Retina (tissue), 1 donor: ENCODE data around the gene INTS2.
A peak's percentile ranks its signal among the peaks of the same experiment; 100 is the strongest.
"Not testable (repeated sequence)": the region's sequence is repeated elsewhere in the genome, so short reads cannot be mapped to it uniquely, and the experiment has no call there.

Experiments
- DNase-seq: peaks from one replicate; pipeline ENCODE4 v3.0.0-alpha.2; 2016

The INTS2 gene

GRCh38 chr17:61927208-61928100 lies at the start of gene INTS2:
TSS of gene INTS2 (minus strand) at chr17:61927982. CDS start at chr17:61926644, 1,338 bp downstream.
- DNase-seq = peak; percentile 95

DNA sequence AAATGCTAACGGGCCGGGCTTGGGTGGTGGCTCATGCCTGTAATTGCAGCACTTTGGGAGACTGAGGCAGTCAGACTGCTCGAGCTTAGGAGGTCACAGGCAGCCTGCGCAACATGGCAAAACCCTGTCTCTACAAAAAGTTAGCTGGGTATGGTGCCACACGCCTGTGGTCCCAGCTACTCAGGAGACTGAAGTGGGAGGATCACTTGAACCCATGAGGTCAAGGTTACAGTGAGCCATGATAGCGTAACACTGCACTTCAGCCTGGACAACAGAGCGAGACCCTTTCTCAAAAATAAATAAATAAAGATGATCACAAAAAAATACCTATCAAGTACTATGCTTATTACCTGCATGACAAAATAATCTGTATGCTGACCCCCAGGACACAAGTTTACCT lies 46.3 kb upstream of the INTS2 start:
- no peak for DNase-seq

- no peak for DNase-seq
Observed at GRCh38 chr17:61972311-61972710, 44.5 kb upstream of the INTS2 start.

DNA sequence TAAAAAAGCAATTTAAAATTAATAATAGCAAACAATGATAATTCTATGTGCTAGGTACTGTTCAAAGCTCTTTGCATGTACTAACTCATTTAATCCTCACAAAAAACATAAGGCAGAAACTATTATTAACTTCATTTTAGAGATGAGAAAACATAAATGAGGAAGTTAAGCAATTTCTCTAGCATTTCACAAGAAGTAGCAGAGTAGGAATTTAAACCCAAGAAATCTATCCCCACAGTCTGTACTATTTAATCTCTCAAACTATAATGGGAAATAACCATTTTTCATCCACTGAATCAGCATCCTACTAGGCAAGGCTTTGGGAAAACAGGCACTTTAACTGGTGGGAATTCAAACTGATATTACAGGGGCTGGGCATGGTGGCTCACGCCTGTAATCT lies 42.2 kb upstream of the INTS2 start:
- DNase-seq = no peak

GRCh38 chr17:61968757-61969156 lies 41.0 kb upstream of the INTS2 start:
- no peak for DNase-seq

DNA sequence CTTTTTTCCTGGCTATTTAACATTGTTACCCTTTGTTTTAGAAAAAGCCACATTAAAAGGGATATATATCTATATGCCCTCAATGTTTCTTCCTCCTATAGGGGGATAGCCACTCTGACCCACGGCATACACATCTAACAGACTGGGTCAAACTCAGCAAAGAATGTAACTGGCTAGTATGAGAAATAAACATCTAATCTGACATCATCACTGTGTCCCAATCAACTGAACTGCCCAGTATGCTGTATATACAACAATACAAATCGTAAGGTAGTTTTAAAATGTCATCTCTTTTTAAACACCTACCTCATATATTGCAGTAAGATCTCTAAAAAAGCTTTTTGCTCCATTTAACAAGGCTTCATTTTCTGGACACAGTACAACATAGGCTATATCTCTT lies 39.9 kb upstream of the INTS2 start:
- DNase-seq = no peak

- no peak for DNase-seq
Observed at GRCh38 chr17:61966191-61966590, 38.4 kb upstream of the INTS2 start.

DNA sequence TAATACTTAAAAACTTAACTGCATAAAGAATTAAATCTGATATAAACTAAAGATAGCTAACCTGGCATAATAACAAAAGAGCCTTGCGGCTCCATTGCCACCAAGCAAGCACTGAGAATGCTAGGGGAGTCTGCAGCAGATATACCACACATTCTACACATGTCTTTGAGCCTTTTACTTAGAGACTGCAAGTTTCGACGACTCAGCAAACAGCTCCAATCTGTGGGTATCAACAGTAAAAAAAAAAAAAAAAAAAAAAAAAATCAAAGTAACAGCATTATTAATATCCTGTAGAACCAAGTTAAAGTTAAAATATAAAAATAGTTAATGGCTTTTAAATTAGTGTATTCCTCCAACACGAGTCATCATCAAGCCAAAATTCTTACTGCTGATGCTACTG lies 27.8 kb upstream of the INTS2 start:
- DNase-seq = no peak

DNA sequence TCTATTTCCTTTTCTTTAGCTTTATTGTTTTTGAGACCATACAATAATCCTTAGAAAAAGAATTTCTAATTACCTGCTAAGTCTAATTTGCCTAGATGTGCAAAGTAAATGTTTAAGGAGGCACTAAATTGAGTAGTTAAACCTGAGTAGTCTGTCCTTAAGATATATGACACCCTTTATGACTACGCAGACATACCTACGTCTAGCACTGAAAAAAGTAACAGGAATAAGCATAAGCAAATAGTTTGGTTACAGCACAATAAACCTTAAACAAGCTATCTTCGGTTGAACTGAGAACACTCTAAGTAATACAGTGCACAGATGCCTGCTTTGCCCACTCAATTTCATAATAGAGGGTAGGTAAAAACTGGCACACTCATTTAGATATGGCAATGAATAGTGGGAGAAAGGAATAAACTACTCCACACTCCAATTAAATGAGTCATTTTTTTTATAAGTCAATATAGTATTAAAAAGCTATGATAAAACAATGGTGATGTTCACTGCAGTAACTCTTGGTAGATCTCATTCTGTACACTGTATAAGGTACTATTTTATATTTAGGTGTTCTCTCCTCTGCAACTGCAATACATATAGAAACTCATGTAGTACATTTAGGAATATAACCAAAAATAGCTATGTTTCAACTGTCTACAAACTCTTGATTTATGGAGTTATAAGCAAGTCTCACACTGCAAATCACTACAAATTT lies 19.7 kb upstream of the INTS2 start:
- DNase-seq = no peak

DNA sequence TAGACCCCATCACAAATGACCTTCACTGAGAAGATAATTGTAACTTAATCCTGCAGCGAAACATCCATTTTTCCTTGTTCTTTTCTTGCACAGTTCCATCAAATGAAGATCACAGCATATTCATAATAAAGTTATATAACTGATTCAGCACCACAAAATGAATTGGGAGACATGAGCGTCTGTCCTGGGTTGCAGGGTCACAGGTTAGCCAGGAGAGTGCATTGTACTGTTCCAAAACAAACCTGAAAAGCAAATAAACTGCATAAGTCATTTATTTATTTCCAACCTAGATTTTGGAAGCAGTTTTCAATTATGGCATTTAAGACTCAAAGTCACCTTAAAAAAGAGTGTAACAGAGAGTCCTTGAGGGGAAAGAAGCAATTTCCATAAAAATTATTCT lies 18.6 kb upstream of the INTS2 start:
- no peak for DNase-seq

- no peak for DNase-seq
Observed at GRCh38 chr17:61943117-61943516, 15.3 kb upstream of the INTS2 start.

DNA sequence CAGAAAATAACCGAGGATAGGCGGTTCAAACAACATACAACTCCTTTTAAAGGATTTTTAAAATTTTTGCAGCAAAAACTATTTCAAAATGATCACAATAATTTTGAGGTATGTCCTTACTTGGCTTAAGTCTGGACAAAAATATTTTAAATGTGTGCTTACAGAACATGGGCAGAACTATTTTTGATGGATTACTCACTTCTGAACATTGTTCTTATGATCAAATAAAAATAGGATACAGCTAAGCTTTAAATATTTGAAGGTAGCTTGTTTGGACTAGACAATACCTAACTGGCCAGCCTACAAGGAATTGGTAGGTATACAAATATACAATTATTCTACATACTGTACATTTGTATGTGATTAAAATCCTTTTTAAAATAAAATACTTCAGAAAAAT lies 14.3 kb upstream of the INTS2 start:
- no peak for DNase-seq

DNA sequence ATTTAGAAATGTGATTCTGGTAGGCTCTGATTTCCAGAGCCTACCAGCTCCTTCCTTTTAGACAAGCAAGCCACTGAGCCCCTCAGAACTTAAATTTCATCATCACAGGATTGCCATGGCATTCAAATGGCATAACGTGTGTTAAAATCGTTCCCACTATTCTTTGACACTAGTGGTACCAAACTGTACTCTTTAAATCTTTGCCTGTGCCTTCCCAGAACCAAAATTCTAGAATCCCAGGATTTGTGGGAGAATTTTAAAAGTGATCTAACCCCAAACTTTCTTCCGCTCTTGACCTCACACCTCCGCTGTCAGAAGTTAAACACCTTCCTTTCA lies 287 bp upstream of the INTS2 start:
- no peak for DNase-seq

DNA sequence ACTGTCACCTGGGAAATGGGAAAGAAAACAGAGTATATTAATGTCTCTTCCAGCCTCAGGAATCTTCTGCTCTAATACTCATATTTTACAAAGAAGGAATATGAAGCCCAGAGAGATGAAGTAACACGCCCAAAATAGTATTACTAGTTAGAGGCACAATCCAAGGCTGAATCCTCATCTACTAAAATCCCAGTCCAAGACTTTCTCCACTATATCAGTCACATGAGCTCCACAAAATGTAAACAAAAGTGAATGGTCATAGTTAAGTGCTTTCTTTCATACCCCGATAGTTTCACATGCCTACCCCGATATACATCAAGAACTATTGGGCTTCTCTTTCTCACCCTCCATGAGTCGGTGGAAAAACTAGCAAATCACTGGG lies 965 bp downstream of the INTS2 start:
- no peak for DNase-seq

DNA sequence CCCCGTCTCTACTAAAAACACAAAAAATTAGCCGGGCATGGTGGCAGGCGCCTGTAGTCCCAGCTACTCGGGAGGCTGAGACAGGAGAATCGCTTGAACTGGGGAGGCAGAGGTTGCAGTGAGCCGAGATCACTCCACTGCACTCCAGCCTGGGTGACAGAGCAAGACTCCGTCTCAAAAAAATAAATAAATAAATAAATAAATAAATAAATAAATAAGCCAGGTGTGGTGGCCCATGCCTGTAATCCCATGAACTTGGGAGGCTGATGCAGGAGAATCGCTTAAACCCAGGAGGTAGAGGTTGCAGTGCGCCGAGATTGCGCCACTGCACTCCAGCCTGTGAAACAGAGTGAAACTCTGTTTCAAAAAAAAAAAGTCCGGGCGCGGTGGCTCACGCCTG lies 12.6 kb downstream of the INTS2 start:
- DNase-seq = not testable (repeated sequence)

GRCh38 chr17:61908292-61909037 lies 19.3 kb downstream of the INTS2 start:
- no peak for DNase-seq

- DNase-seq = no peak
Observed at GRCh38 chr17:61907361-61907760, 20.4 kb downstream of the INTS2 start.

DNA sequence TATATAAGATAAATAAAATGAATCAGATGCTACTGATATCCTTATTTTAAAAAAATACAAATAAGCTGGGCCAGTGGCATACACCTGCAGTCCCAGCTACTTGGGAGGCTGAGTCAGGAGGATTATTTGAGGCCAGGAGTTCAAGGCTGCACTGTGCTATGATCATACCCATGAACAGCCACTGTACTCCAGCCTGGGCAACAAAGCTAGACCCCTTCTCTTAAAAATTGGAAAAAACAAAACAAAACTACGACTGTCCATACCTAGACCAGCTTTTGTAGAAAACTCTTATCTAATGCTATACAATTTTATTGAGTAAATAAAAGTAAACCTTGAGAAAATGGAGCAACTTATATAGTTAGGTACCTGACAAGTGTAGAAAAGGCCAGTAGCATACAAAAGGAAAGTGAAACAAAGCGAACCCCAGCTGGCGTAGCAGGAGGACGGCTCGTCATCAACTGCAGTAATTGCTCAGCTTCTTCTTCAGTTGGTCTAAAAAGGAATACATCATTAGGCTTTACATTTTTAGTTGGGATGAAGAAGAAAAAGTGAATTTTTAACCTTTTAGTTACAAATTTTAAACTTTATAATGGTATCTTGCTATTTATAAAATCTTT lies 23.6 kb downstream of the INTS2 start:
- no peak for DNase-seq

DNA sequence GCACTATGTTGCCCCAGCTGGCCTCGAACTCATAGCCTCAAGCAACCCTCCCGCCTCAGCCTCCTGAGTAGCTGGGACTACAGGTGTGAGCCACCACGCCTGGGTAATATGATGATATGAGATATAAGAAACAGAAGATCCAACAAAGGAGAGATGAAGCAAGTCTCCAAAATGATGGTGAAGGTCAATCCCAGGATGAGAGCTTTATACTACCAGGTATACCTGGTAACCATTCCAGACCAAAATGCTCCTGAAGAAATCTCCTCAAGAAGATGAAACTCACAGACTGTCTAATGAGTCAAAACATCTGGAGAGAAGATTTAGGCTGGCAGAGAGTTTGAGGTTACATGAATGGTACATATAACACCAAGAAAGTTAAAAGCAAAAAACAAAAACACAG lies 24.5 kb downstream of the INTS2 start:
- DNase-seq = no peak

DNA sequence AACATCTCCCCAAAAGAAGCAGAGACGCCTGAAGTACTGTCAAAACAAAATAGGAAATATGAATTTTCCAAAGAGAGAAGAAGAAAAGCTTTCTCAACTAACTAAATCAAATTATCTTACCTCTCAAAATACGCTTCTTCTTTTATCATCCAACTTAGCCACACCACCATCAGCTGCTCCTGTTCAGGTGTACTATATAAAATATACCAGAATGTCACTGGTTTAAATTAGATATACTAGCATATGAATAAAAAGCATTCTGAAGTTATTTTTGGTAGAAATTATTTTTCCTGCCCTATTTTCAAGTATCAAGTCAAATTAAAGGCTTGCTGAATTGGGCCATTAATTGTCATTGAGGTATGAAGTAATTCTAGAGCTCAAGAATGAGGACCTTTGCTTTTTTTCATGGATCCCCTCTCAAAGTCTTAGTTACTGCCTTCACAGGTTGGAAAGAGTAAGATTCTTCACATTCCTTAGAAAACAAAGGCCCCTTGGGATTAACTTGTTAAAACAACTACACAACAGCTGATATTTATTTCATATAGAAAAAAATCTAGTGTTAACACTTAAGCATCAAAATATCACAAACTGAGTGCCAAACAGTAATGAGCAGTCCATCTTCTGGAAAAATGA lies 30.1 kb downstream of the INTS2 start:
- no peak for DNase-seq

GRCh38 chr17:61895391-61895790 lies 32.4 kb downstream of the INTS2 start:
- no peak for DNase-seq

GRCh38 chr17:61894310-61894709 lies 33.5 kb downstream of the INTS2 start:
- DNase-seq = not testable (repeated sequence)

DNA sequence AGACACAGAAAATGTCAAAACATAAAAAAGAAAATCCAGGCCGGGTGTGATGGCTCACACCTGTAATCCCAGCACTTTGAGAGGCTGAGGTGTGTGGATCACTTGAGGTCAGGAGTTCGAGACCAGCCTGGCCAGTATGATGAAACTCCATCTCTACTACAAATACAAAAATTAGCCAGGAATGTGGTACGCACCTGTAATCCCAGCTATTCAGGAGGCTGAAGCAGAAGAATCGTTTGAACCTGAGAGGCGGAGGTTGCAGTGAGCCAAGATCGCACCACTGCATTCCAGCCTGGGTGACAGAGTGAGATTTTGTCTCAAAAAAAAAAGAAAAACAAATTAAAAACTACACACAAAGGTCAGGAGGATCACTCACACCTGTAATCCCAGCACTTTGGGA lies 40.0 kb downstream of the INTS2 start:
- DNase-seq = not testable (repeated sequence)
